PC-3 (cell line): ENCODE measurements around the gene ANKS4B.

Experiments used
- CTCF ChIP-seq: fragments of 300-600 bp; sonication (generic); conservative IDR thresholded peaks from 2 replicates; pipeline ENCODE4 v1.5.1; 2017; ENCODE audit warnings: antibody characterized with exemption, low read depth, mild to moderate bottlenecking, low read length
- EZH2 ChIP-seq: fragments of 300-600 bp; sonication (generic); IDR thresholded peaks from one replicate; pipeline ENCODE4 v1.6.1; 2017; ENCODE audit warnings: antibody characterized with exemption, mild to moderate bottlenecking, low read length; ENCODE audit not compliant: unreplicated experiment
- EZH2phosphoT487 ChIP-seq: fragments of 300-600 bp; sonication (generic); IDR thresholded peaks from 2 replicates; pipeline ENCODE4 v1.6.1; 2018; ENCODE audit warnings: mild to moderate bottlenecking, antibody characterized with exemption, low read length, borderline replicate concordance

GRCh38 chr16:21265104-21265837, 31.8 kb downstream of the ANKS4B start:
- TF ChIP-seq CTCF (no peak), EZH2phosphoT487 (no peak), EZH2 (no peak)
